Measurements from ENCODE around the gene ACOX3.

ACOX3 gene

GRCh38 chr4:8333726-8334460 lies 106.6 kb downstream of the ACOX3 start:
- Histone ChIP-seq H3K27ac (ENCODE audit: insufficient read depth in 1 of 2, low read depth in 1 of 2, low read length in 2 of 2, poor library complexity in 1 of 2, severe bottlenecking in 2 of 2) (no peak overlapping the region), H3K36me3 (ENCODE audit: control insufficient read depth in 4 of 4, insufficient read depth in 4 of 4, low read length in 3 of 4) (no peaks in the 10 kb centered on the region), H3K27me3 (replicated peaks in 2 of 5; ENCODE audit: control insufficient read depth in 4 of 5, insufficient read depth in 5 of 5, low read length in 4 of 5) (no peaks in the 10 kb centered on the region), H3K4me1 (ENCODE audit: control extremely low read depth in 1 of 4, control insufficient read depth in 4 of 4, insufficient read depth in 4 of 4, low read length in 3 of 4) (peaks cover 3 to 9% (median 4%) of the 10 kb centered on the region in 4 experiments), H3K9me3 (ENCODE audit: control extremely low read depth in 1 of 5, control insufficient read depth in 4 of 5, insufficient read depth in 2 of 5, low read depth in 1 of 5, low read length in 4 of 5) (peaks cover 3 to 8% (median 4%) of the 10 kb centered on the region in 5 experiments), H3K4me3 (ENCODE audit: control insufficient read depth in 1 of 7, extremely low read depth in 1 of 7, insufficient read depth in 4 of 7, low read depth in 2 of 7, low read length in 6 of 7) (no peak overlapping the region)
- no peak for DNase-seq
- CTCF ChIA-PET = interaction anchor here (0.7 to 0.8 kb wide), 2 partner anchors 15 to 158 kb away, joined by 3 read pairs; no protein-coding TSS in a partner anchor
- 89% methylated on average over 12 of the region's 14 CpGs for WGBS (ENCODE audit: insufficient coverage)
- POLR2A ChIA-PET = no interaction called here

GRCh38 chr4:8332891-8333331 lies 107.6 kb downstream of the ACOX3 start:
- ChIA-PET POLR2A (no interaction called here), CTCF (no interaction called here)
- Histone ChIP-seq H3K27ac (ENCODE audit: insufficient read depth in 1 of 2, low read depth in 1 of 2, low read length in 2 of 2, poor library complexity in 1 of 2, severe bottlenecking in 2 of 2) (no peak overlapping the region), H3K9me3 (ENCODE audit: control extremely low read depth in 1 of 5, control insufficient read depth in 4 of 5, insufficient read depth in 2 of 5, low read depth in 1 of 5, low read length in 4 of 5) (peaks cover 3 to 8% (median 4%) of the 10 kb centered on the region in 5 experiments), H3K27me3 (replicated peaks in 2 of 5; ENCODE audit: control insufficient read depth in 4 of 5, insufficient read depth in 5 of 5, low read length in 4 of 5) (no peaks in the 10 kb centered on the region), H3K4me1 (ENCODE audit: control extremely low read depth in 1 of 4, control insufficient read depth in 4 of 4, insufficient read depth in 4 of 4, low read length in 3 of 4) (peaks cover 3 to 6% (median 4%) of the 10 kb centered on the region in 4 experiments), H3K4me3 (ENCODE audit: control insufficient read depth in 1 of 7, extremely low read depth in 1 of 7, insufficient read depth in 4 of 7, low read depth in 2 of 7, low read length in 6 of 7) (no peak overlapping the region), H3K36me3 (ENCODE audit: control insufficient read depth in 4 of 4, insufficient read depth in 4 of 4, low read length in 3 of 4) (no peaks in the 10 kb centered on the region)
- WGBS (ENCODE audit: insufficient coverage) = 92% methylated on average over 8 of the region's 8 CpGs
- DNase-seq = no peak

- POLR2A ChIA-PET = no interaction called here
These were observed 108.3 kb downstream of the ACOX3 start for GRCh38 chr4:8332038-8332857.

GRCh38 chr4:8331575-8331955 lies 109.0 kb downstream of the ACOX3 start:
- WGBS (ENCODE audit: insufficient coverage) = 70% methylated on average over 4 of the region's 6 CpGs
- H3K9me3 ChIP-seq (ENCODE audit: control extremely low read depth in 1 of 5, control insufficient read depth in 4 of 5, insufficient read depth in 2 of 5, low read depth in 1 of 5, low read length in 4 of 5) = peaks cover 0 to 11% (median 4%) of the 10 kb centered on the region in 5 experiments
- CTCF ChIA-PET = interaction anchor here (0.8 to 1.3 kb wide), 2 partner anchors 12 to 78 kb away, joined by 3 to 4 read pairs; no protein-coding TSS in a partner anchor
- H3K27me3 ChIP-seq (replicated peaks in 2 of 5; ENCODE audit: control insufficient read depth in 4 of 5, insufficient read depth in 5 of 5, low read length in 4 of 5) = no peaks in the 10 kb centered on the region
- no peaks in the 10 kb centered on the region for H3K36me3 ChIP-seq (ENCODE audit: control insufficient read depth in 4 of 4, insufficient read depth in 4 of 4, low read length in 3 of 4)
- H3K4me3 ChIP-seq (ENCODE audit: control insufficient read depth in 1 of 7, extremely low read depth in 1 of 7, insufficient read depth in 4 of 7, low read depth in 2 of 7, low read length in 6 of 7) = no peak overlapping the region
- peaks cover 0 to 6% (median 4%) of the 10 kb centered on the region in 4 experiments for H3K4me1 ChIP-seq (ENCODE audit: control extremely low read depth in 1 of 4, control insufficient read depth in 4 of 4, insufficient read depth in 4 of 4, low read length in 3 of 4)
- no peak overlapping the region for H3K27ac ChIP-seq (ENCODE audit: insufficient read depth in 1 of 2, low read depth in 1 of 2, low read length in 2 of 2, poor library complexity in 1 of 2, severe bottlenecking in 2 of 2)
- DNase-seq = peak; percentile 18 to 78 (median 65)
- POLR2A ChIA-PET = no interaction called here

More at GRCh38 chr4:8332038-8332857, 108.3 kb downstream of the ACOX3 start:
- Histone ChIP-seq H3K9me3 (ENCODE audit: control extremely low read depth in 1 of 5, control insufficient read depth in 4 of 5, insufficient read depth in 2 of 5, low read depth in 1 of 5, low read length in 4 of 5) (peaks cover 3 to 8% (median 4%) of the 10 kb centered on the region in 5 experiments), H3K36me3 (ENCODE audit: control insufficient read depth in 4 of 4, insufficient read depth in 4 of 4, low read length in 3 of 4) (no peaks in the 10 kb centered on the region), H3K4me1 (ENCODE audit: control extremely low read depth in 1 of 4, control insufficient read depth in 4 of 4, insufficient read depth in 4 of 4, low read length in 3 of 4) (peaks cover 3 to 6% (median 4%) of the 10 kb centered on the region in 4 experiments), H3K27me3 (replicated peaks in 2 of 5; ENCODE audit: control insufficient read depth in 4 of 5, insufficient read depth in 5 of 5, low read length in 4 of 5) (no peaks in the 10 kb centered on the region), H3K4me3 (ENCODE audit: control insufficient read depth in 1 of 7, extremely low read depth in 1 of 7, insufficient read depth in 4 of 7, low read depth in 2 of 7, low read length in 6 of 7) (no peak overlapping the region), H3K27ac (ENCODE audit: insufficient read depth in 1 of 2, low read depth in 1 of 2, low read length in 2 of 2, poor library complexity in 1 of 2, severe bottlenecking in 2 of 2) (no peak overlapping the region)
- DNase-seq = no peak
- CTCF ChIA-PET = no interaction called here
- 87% methylated on average over 10 of the region's 12 CpGs for WGBS (ENCODE audit: insufficient coverage)

GRCh38 chr4:8330821-8331574 lies 109.5 kb downstream of the ACOX3 start:
- Histone ChIP-seq H3K9me3 (ENCODE audit: control extremely low read depth in 1 of 5, control insufficient read depth in 4 of 5, insufficient read depth in 2 of 5, low read depth in 1 of 5, low read length in 4 of 5) (peaks cover 0 to 13% (median 2%) of the 10 kb centered on the region in 5 experiments), H3K4me1 (ENCODE audit: control extremely low read depth in 1 of 4, control insufficient read depth in 4 of 4, insufficient read depth in 4 of 4, low read length in 3 of 4) (peaks cover 0 to 6% (median 4%) of the 10 kb centered on the region in 4 experiments), H3K4me3 (ENCODE audit: control insufficient read depth in 1 of 7, extremely low read depth in 1 of 7, insufficient read depth in 4 of 7, low read depth in 2 of 7, low read length in 6 of 7) (no peak overlapping the region), H3K27ac (ENCODE audit: insufficient read depth in 1 of 2, low read depth in 1 of 2, low read length in 2 of 2, poor library complexity in 1 of 2, severe bottlenecking in 2 of 2) (no peak overlapping the region), H3K36me3 (ENCODE audit: control insufficient read depth in 4 of 4, insufficient read depth in 4 of 4, low read length in 3 of 4) (no peaks in the 10 kb centered on the region), H3K27me3 (replicated peaks in 2 of 5; ENCODE audit: control insufficient read depth in 4 of 5, insufficient read depth in 5 of 5, low read length in 4 of 5) (no peaks in the 10 kb centered on the region)
- WGBS (ENCODE audit: insufficient coverage) = 84% methylated on average over 14 of the region's 15 CpGs
- ChIA-PET CTCF (interaction anchor here (0.8 to 1.3 kb wide), 2 partner anchors 13 to 78 kb away, joined by 3 to 4 read pairs; no protein-coding TSS in a partner anchor), POLR2A (no interaction called here)
- no peak for DNase-seq

GRCh38 chr4:8329859-8330761 lies 110.4 kb downstream of the ACOX3 start:
- WGBS (ENCODE audit: insufficient coverage) = 98% methylated on average over 16 of the region's 20 CpGs
- Histone ChIP-seq H3K4me1 (ENCODE audit: control extremely low read depth in 1 of 4, control insufficient read depth in 4 of 4, insufficient read depth in 4 of 4, low read length in 3 of 4) (peaks cover 0 to 6% (median 4%) of the 10 kb centered on the region in 4 experiments), H3K27me3 (replicated peaks in 2 of 5; ENCODE audit: control insufficient read depth in 4 of 5, insufficient read depth in 5 of 5, low read length in 4 of 5) (no peaks in the 10 kb centered on the region), H3K4me3 (ENCODE audit: control insufficient read depth in 1 of 7, extremely low read depth in 1 of 7, insufficient read depth in 4 of 7, low read depth in 2 of 7, low read length in 6 of 7) (no peak overlapping the region), H3K27ac (ENCODE audit: insufficient read depth in 1 of 2, low read depth in 1 of 2, low read length in 2 of 2, poor library complexity in 1 of 2, severe bottlenecking in 2 of 2) (no peak overlapping the region), H3K36me3 (ENCODE audit: control insufficient read depth in 4 of 4, insufficient read depth in 4 of 4, low read length in 3 of 4) (no peaks in the 10 kb centered on the region), H3K9me3 (ENCODE audit: control extremely low read depth in 1 of 5, control insufficient read depth in 4 of 5, insufficient read depth in 2 of 5, low read depth in 1 of 5, low read length in 4 of 5) (peaks cover 0 to 9% (median 0%) of the 10 kb centered on the region in 5 experiments)
- no peak for DNase-seq
- CTCF ChIA-PET = interaction anchor here (1.3 kb wide), 1 partner anchor 14 kb away, joined by 4 read pairs; no protein-coding TSS in a partner anchor
- POLR2A ChIA-PET = no interaction called here
